Suprapubic skin (tissue), 4 donors: ENCODE data around the gene MTMR12.

Source experiments
- EP300 ChIP-seq: sonication (generic); formaldehyde crosslinking; IDR thresholded peaks from one replicate; pipeline ENCODE4 v1.6.1; 2017; ENCODE audit warnings: antibody characterized with exemption
- POLR2A ChIP-seq, 2 donors: fragments of 450-650 bp; IDR thresholded peaks; one replicate each; pipeline ENCODE4 v1.6.1; 2017; ENCODE audit warnings: antibody characterized with exemption in 2 of 2, mild to moderate bottlenecking in 2 of 2, moderate library complexity in 2 of 2
- POLR2AphosphoS5 ChIP-seq, 3 donors: sonication (generic); formaldehyde crosslinking; IDR thresholded peaks; one replicate each; pipeline ENCODE4 v1.6.1; 2017; ENCODE audit warnings: antibody characterized with exemption in 3 of 3
- TF ChIP-seq, protein P1 (sequence below), 2 donors: fragments of 200-600 bp in 1 of 2; fragments of 450-650 bp in 1 of 2; sonication (generic) in 1 of 2; IDR thresholded peaks; one replicate each; pipeline ENCODE4 v1.5.1; 2016 to 2019; ENCODE audit warnings: antibody characterized with exemption in 2 of 2, mild to moderate bottlenecking in 1 of 2, moderate library complexity in 1 of 2

DNA sequence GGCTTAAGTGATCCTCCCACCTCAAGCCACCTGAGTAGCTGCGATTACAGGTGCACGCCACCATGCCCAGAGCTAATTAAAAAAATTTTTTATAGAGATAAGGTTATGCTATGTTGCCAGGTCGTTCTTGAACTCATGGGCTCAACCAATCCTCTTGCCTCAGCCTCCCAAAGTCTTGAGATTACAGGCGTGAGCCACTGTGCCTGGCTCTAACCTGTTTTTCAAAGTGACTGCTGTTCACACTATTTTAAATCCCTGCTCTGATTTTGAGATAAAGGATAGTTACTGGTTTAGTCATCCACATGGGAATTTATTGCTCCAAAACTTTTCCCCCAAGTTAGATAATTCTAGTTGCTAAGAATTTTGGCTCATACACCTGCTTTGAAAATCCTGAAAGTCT lies 48.2 kb upstream of the MTMR12 start:
- no peak for TF ChIP-seq POLR2A (IDR thresholded peaks at IDR 0.05)
- TF ChIP-seq, protein P1, sequence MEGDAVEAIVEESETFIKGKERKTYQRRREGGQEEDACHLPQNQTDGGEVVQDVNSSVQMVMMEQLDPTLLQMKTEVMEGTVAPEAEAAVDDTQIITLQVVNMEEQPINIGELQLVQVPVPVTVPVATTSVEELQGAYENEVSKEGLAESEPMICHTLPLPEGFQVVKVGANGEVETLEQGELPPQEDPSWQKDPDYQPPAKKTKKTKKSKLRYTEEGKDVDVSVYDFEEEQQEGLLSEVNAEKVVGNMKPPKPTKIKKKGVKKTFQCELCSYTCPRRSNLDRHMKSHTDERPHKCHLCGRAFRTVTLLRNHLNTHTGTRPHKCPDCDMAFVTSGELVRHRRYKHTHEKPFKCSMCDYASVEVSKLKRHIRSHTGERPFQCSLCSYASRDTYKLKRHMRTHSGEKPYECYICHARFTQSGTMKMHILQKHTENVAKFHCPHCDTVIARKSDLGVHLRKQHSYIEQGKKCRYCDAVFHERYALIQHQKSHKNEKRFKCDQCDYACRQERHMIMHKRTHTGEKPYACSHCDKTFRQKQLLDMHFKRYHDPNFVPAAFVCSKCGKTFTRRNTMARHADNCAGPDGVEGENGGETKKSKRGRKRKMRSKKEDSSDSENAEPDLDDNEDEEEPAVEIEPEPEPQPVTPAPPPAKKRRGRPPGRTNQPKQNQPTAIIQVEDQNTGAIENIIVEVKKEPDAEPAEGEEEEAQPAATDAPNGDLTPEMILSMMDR (IDR thresholded peaks at IDR 0.05): no peak
- no peak for TF ChIP-seq POLR2AphosphoS5 (IDR thresholded peaks at IDR 0.05)
- no peak for TF ChIP-seq EP300
